HEK293 (cell line): ENCODE data around the gene CPN2.
A peak's percentile ranks its signal among the peaks of the same experiment; 100 is the strongest.

Experiments used
- CTCF ChIA-PET: fragments of 350-600 bp; formaldehyde crosslinking; extraction: SDS; loops from one replicate; lab custom pipeline; 2021; ENCODE audit warnings: antibody characterized with exemption; lab: Yijun Ruan, JAX
- POLR2A ChIA-PET: fragments of 300-600 bp; formaldehyde crosslinking; extraction: SDS; loops from one replicate; lab custom pipeline; 2020; ENCODE audit warnings: antibody characterized with exemption, inconsistent platforms; lab: Yijun Ruan, JAX
- H3K27ac ChIP-seq: fragments of 200-500 bp; sonication (Bioruptor generic); 2 replicates; pipeline ENCODE4 v1.5.1; 2014; ENCODE audit warnings: low read depth, low read length, control low read depth, inconsistent platforms; ENCODE audit errors: extremely low read depth
- H3K36me3 ChIP-seq, 2 experiments: fragments of 200-500 bp in 1 of 2; sonication (Bioruptor generic) in 1 of 2; 1 replicate in 1 of 2; 2 replicates in 1 of 2; pipeline ENCODE4 v1.5.1; 2014 to 2017; ENCODE audit warnings: inconsistent platforms in 2 of 2, low read length in 2 of 2; ENCODE audit not compliant: control insufficient read depth in 2 of 2, insufficient read depth in 1 of 2
- H3K4me1 ChIP-seq: fragments of 200-500 bp; sonication (Bioruptor generic); 2 replicates; pipeline ENCODE4 v1.5.1; 2014; ENCODE audit warnings: mild to moderate bottlenecking, low read length, inconsistent platforms; ENCODE audit not compliant: control insufficient read depth, insufficient read depth
- H3K4me3 ChIP-seq: 2 replicates; pipeline ENCODE4 v1.5.1; 2011; ENCODE audit warnings: low read depth, mild to moderate bottlenecking, control low read depth, low read length, moderate library complexity
- H3K9me3 ChIP-seq: fragments of 200-500 bp; sonication (Bioruptor generic); 2 replicates; pipeline ENCODE4 v1.5.1; 2014; ENCODE audit warnings: low read depth, low read length, inconsistent platforms; ENCODE audit not compliant: control insufficient read depth, insufficient read depth
- BCL11B ChIP-seq: fragments of 450-650 bp; formaldehyde crosslinking; IDR thresholded peaks from 2 replicates; pipeline ENCODE4 v1.5.1; 2016; ENCODE audit warnings: low read depth, missing biosample characterization, missing genetic modification characterization
- KLF7 ChIP-seq: fragments of 450-650 bp; formaldehyde crosslinking; IDR thresholded peaks from 2 replicates; pipeline ENCODE4 v1.5.1; 2016; ENCODE audit warnings: missing biosample characterization, missing genetic modification characterization, borderline replicate concordance
- MEIS1 ChIP-seq: sonication (generic); formaldehyde crosslinking; IDR thresholded peaks from 2 replicates; pipeline ENCODE4 v1.8.1; 2022; ENCODE audit warnings: missing genetic modification reagents, mild to moderate bottlenecking, borderline replicate concordance
- PATZ1 ChIP-seq: fragments of 450-650 bp; formaldehyde crosslinking; IDR thresholded peaks from 2 replicates; pipeline ENCODE4 v1.5.1; 2016; ENCODE audit warnings: missing biosample characterization, missing genetic modification characterization
- ZBTB20 ChIP-seq: fragments of 450-650 bp; formaldehyde crosslinking; IDR thresholded peaks from 2 replicates; pipeline ENCODE4 v1.5.1; 2016; ENCODE audit warnings: missing biosample characterization, missing genetic modification characterization
- ZBTB26 ChIP-seq: fragments of 450-650 bp; formaldehyde crosslinking; optimal IDR thresholded peaks from 2 replicates; pipeline ENCODE3; 2016; ENCODE audit warnings: missing biosample characterization, mild to moderate bottlenecking, missing genetic modification characterization
- ZNF157 ChIP-seq: fragments of 450-650 bp; formaldehyde crosslinking; IDR thresholded peaks from 2 replicates; pipeline ENCODE4 v1.5.1; 2016; ENCODE audit warnings: missing biosample characterization, missing genetic modification characterization
- ZNF214 ChIP-seq: fragments of 450-650 bp; formaldehyde crosslinking; IDR thresholded peaks from 2 replicates; pipeline ENCODE4 v1.5.1; 2017; ENCODE audit warnings: missing biosample characterization, mild to moderate bottlenecking, missing genetic modification characterization, borderline replicate concordance
- ZNF223 ChIP-seq: fragments of 450-650 bp; formaldehyde crosslinking; IDR thresholded peaks from 2 replicates; pipeline ENCODE4 v1.5.1; 2016; ENCODE audit warnings: missing biosample characterization, missing genetic modification characterization
- ZNF239 ChIP-seq: fragments of 450-650 bp; formaldehyde crosslinking; IDR thresholded peaks from 2 replicates; pipeline ENCODE4 v1.5.1; 2016; ENCODE audit warnings: missing biosample characterization, missing genetic modification characterization
- ZNF248 ChIP-seq: fragments of 450-650 bp; formaldehyde crosslinking; IDR thresholded peaks from 2 replicates; pipeline ENCODE4 v1.5.1; 2017; ENCODE audit warnings: missing biosample characterization, missing genetic modification characterization
- ZNF26 ChIP-seq: fragments of 450-650 bp; formaldehyde crosslinking; IDR thresholded peaks from 2 replicates; pipeline ENCODE4 v1.5.1; 2016; ENCODE audit warnings: missing biosample characterization, missing genetic modification characterization
- ZNF341 ChIP-seq: fragments of 450-650 bp; formaldehyde crosslinking; IDR thresholded peaks from 2 replicates; pipeline ENCODE4; 2016; ENCODE audit warnings: low read depth, missing biosample characterization, missing genetic modification characterization
- ZNF449 ChIP-seq: fragments of 450-650 bp; formaldehyde crosslinking; IDR thresholded peaks from 2 replicates; pipeline ENCODE4 v1.5.1; 2017; ENCODE audit warnings: missing biosample characterization, mild to moderate bottlenecking, missing genetic modification characterization, moderate library complexity
- ZNF488 ChIP-seq: fragments of 450-650 bp; formaldehyde crosslinking; IDR thresholded peaks from 2 replicates; pipeline ENCODE4 v1.5.1; 2016; ENCODE audit warnings: missing biosample characterization, missing genetic modification characterization
- ZNF624 ChIP-seq: fragments of 450-650 bp; formaldehyde crosslinking; IDR thresholded peaks from 2 replicates; pipeline ENCODE4 v1.5.1; 2017; ENCODE audit warnings: missing biosample characterization, missing genetic modification characterization
- ZNF658 ChIP-seq: fragments of 450-650 bp; formaldehyde crosslinking; IDR thresholded peaks from 2 replicates; pipeline ENCODE4; 2016; ENCODE audit warnings: missing biosample characterization, missing genetic modification characterization
- ZNF785 ChIP-seq: fragments of 450-650 bp; formaldehyde crosslinking; IDR thresholded peaks from 2 replicates; pipeline ENCODE4 v1.5.1; 2016; ENCODE audit warnings: missing biosample characterization, missing genetic modification characterization
- ZNF792 ChIP-seq: fragments of 450-650 bp; formaldehyde crosslinking; IDR thresholded peaks from 2 replicates; pipeline ENCODE4 v1.5.1; 2016; ENCODE audit warnings: missing biosample characterization, missing genetic modification characterization
- TF ChIP-seq, protein P1 (sequence below): fragments of 450-650 bp; formaldehyde crosslinking; IDR thresholded peaks from 2 replicates; pipeline ENCODE4 v1.5.1; 2016; ENCODE audit warnings: missing biosample characterization, missing genetic modification characterization

CPN2 gene

GRCh38 chr3:194316918-194317317 lies 34.2 kb downstream of the CPN2 start (continued):
- TF ChIP-seq ZNF26 (tag by site-specific recombination), result no peak
- TF ChIP-seq ZNF239 (tag by site-specific recombination), result no peak
- TF ChIP-seq ZNF223, result no peak
- no peak for TF ChIP-seq ZNF449 (tag by site-specific recombination)
- TF ChIP-seq, all 188 proteins: peak for 0

GRCh38 chr3:194315965-194316361 lies 35.2 kb downstream of the CPN2 start:
- CTCF ChIA-PET, result interaction anchor here (0.6 to 3.8 kb wide), 31 partner anchors 11 to 1401 kb away, joined by 3 to 40 read pairs (median 4); partner anchors contain the start of gene HES1
- H3K4me1 ChIP-seq, result no peaks in the 10 kb centered on the region; the same call in 1 of the 2 replicates
- TF ChIP-seq ZNF658 (tag by site-specific recombination), result no peak
- no peak for TF ChIP-seq ZNF341 (tag by site-specific recombination)
- TF ChIP-seq ZNF157 (tag by site-specific recombination), result no peak
- TF ChIP-seq, protein P1, sequence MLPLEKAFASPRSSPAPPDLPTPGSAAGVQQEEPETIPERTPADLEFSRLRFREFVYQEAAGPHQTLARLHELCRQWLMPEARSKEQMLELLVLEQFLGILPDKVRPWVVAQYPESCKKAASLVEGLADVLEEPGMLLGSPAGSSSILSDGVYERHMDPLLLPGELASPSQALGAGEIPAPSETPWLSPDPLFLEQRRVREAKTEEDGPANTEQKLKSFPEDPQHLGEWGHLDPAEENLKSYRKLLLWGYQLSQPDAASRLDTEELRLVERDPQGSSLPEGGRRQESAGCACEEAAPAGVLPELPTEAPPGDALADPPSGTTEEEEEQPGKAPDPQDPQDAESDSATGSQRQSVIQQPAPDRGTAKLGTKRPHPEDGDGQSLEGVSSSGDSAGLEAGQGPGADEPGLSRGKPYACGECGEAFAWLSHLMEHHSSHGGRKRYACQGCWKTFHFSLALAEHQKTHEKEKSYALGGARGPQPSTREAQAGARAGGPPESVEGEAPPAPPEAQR (tag by site-specific recombination), result no peak
- peak; percentile 96 for TF ChIP-seq ZBTB20 (tag by site-specific recombination)
- TF ChIP-seq ZNF624 (tag by site-specific recombination), result no peak
- TF ChIP-seq, all 188 proteins: peak for 1
- Histone ChIP-seq H3K4me3 (no peak overlapping the region), H3K9me3 (no peaks in the 10 kb centered on the region), H3K27ac (no peak overlapping the region), H3K36me3 (no peaks in the 10 kb centered on the region)
- POLR2A ChIA-PET, result interaction anchor here (1.4 to 6.0 kb wide), 3 partner anchors 178 to 535 kb away, joined by 9 to 145 read pairs (median 13); partner anchors contain the start of gene HES1

DNA sequence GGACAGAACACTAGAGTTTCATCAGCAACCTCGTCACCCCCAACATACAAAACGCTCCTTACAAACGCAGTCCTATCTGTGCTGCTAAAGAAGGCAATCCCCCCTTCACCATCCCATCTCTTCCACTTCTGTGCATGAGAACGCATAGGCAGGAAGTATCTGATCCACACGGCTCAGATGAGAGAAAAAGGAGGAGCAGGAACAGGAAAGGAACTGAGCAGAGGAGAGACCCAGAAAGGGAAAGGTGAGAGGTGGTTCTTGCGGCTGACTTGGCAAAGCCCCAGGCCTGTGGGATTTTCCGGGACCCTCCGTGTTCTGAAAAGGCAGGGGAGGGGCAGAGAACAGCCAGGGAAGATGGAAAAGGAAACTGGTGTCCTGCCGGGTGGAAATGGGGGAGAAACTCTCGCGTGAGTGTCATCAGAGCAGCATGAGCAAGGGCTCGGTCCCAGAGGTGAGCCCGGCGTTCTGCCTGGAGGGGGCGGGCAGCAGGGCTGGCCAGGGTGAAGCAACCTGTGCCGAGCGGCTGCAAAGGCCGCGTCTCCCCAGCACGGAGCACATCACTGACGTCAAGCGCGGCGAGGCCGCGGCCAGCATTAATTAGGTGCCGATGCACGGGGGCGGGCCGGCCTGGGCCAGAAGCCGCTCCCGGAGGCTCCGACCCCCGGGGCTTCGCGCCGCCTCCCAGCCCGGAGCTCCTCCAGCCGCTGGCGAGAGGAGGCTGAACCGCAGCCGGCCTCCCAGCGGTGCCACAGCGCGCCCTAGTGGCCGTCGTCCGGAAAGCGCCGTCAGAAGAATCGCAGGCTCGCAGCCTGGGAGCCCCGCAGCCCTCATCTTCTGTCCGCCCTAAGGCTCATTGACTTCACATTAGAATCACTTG lies 35.8 kb downstream of the CPN2 start:
- Histone ChIP-seq H3K4me1 (no peaks in the 10 kb centered on the region; the same call in 1 of the 2 replicates), H3K4me3 (peak overlapping the region; percentile 33), H3K36me3 (no peaks in the 10 kb centered on the region), H3K9me3 (no peaks in the 10 kb centered on the region), H3K27ac (peak overlapping the region; percentile 83)
- ChIA-PET CTCF (interaction anchor here (0.6 to 3.8 kb wide), 34 partner anchors 9 to 1400 kb away, joined by 3 to 40 read pairs (median 4); partner anchors contain the start of gene HES1), POLR2A (interaction anchor here (0.6 to 6.0 kb wide), 5 partner anchors 92 to 534 kb away, joined by 4 to 145 read pairs (median 9); partner anchors contain the start of gene HES1)
- TF ChIP-seq ZBTB26 (peak; percentile 88), PATZ1 (tag by site-specific recombination) (peak; percentile 96), ZNF792 (tag by site-specific recombination) (0 out of 2 replicates have a peak, but pooled peaks have one; percentile 22), ZNF785 (no peak), MEIS1 (CRISPR knock-in tag) (no peak), ZNF449 (tag by site-specific recombination) (0 out of 2 replicates have a peak, but pooled peaks have one; percentile 52), ZNF214 (no peak), ZNF248 (no peak), BCL11B (tag by site-specific recombination) (peak; percentile 84), KLF7 (tag by site-specific recombination) (0 out of 2 replicates have a peak, but pooled peaks have one; percentile 44), ZNF488 (tag by site-specific recombination) (0 out of 2 replicates have a peak, but pooled peaks have one; percentile 9)
